NB4 (cell line): ENCODE measurements around the gene MAN1B1.
"Not testable (repeated sequence)": the region's sequence is repeated elsewhere in the genome, so short reads cannot be mapped to it uniquely, and the experiment has no call there.

ENCODE experiments used
- DNase-seq: peaks from one replicate; pipeline ENCODE4 v3.0.0; 2010; ENCODE audit warnings: low read depth
- H3K4me3 ChIP-seq: one replicate; pipeline ENCODE4 v1.5.1; 2011; ENCODE audit warnings: mild to moderate bottlenecking, low read depth, low read length, moderate library complexity
- CTCF ChIP-seq: IDR thresholded peaks from one replicate; pipeline ENCODE4 v1.5.1; 2012; ENCODE audit warnings: low read depth, low read length
- MAX ChIP-seq: IDR thresholded peaks from 2 replicates; pipeline ENCODE4 v1.6.1; 2011; ENCODE audit warnings: low read depth, low read length
- MYC ChIP-seq: IDR thresholded peaks from 2 replicates; pipeline ENCODE4 v1.6.1; 2011; ENCODE audit warnings: low read depth, low read length
- POLR2A ChIP-seq: IDR thresholded peaks from 2 replicates; pipeline ENCODE4 v1.6.1; 2011; ENCODE audit warnings: mild to moderate bottlenecking; ENCODE audit not compliant: insufficient read length; ENCODE audit errors: extremely low read depth

Gene MAN1B1

DNA sequence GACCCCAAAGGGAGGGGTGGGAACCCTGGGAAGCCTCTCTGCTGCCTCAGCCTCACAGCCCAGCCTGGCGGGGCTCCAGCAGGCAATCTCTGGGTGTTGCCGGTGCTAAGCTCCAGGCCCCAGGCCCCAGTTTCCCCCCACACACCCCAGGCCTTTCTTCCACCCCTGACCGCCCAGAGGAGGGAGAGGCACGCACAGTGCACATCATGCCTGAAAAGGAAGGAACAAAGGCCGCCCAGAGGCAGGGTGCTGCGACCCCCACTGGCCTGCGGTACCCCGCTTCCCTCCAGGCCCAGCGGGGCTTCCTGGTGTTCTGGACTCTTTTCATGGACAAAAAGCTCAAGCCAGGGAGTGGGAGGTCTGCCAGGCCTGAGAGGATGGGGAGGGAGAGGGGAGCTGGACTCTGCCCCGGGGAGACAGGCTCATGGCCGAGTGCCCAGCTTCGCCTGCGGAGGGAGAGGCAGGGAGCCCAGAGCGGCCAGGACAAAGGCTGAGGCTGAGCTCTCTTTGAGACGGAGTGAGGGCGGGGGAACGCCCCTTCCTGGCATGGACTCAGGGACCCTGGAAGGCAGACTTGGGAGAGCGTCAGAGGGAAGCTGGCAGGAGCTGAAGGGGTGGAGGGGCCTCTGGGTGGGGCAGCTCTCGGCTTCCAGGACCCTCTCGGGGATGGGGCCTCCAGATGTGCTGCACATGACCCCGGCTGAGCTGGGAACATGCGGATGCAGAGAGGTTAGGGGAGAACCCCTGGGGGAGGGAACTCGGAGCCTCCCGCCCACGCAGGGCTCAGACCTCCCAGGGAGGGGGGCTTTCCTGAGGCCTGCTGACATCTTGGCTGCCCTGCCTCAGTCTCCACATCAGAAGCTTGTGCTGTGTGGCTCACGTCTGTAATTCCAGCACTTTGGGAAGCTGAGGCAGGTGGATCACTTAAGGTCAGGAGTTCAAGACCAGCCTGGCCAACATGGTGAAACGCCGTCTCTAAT, 31.1 kb upstream of the MAN1B1 start:
- H3K4me3 ChIP-seq: no peak overlapping the region
- no peak for DNase-seq
- TF ChIP-seq MAX (no peak), CTCF (no peak), MYC (no peak), POLR2A (no peak)

DNA sequence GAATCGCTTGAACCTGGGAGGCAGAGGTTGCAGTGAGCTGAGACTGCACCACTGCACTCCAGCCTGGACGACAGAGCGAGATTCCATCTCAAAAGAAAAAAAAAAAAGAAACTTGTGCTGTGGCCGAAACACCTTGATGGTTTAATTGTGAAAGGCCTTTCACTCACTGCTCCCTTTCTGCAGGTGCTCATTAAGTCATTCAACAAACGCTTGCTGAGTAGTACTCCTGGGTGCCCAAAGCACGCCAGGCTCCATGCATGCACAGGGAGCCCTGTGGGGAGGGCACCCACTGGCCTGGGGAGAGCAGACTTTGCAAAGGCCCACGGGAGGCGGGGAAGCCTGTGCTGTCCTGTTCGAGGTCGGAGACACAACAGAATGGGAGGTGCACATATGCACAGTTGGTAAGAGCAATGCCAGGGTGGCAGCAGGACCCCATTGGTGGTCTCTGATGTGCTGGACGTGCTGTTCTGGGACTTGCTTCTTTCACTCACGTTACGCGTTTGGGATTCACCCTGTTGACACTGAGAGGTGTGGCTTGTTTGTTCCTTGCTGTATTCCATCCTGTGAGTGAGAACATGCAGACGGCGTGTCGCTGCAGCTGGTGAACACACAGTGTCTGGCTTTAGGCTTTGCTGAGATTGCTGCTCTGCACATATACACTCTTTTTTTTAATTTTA, 29.9 kb upstream of the MAN1B1 start:
- TF ChIP-seq MAX: no peak
- TF ChIP-seq CTCF: no peak
- TF ChIP-seq POLR2A: no peak
- TF ChIP-seq MYC: no peak
- no peak overlapping the region for H3K4me3 ChIP-seq
- no peak for DNase-seq

GRCh38 chr9:137057545-137057944, 29.2 kb upstream of the MAN1B1 start:
- TF ChIP-seq MAX (no peak), CTCF (no peak), POLR2A (no peak), MYC (no peak)

GRCh38 chr9:137058521-137059234, 28.1 kb upstream of the MAN1B1 start:
- peak; percentile 66 for DNase-seq
- no peak for TF ChIP-seq POLR2A
- TF ChIP-seq MAX: no peak
- TF ChIP-seq MYC: no peak
- no peak for TF ChIP-seq CTCF
- H3K4me3 ChIP-seq: no peak overlapping the region

More at GRCh38 chr9:137057545-137057944, 29.2 kb upstream of the MAN1B1 start:
- no peak overlapping the region for H3K4me3 ChIP-seq
- DNase-seq: no peak

DNA sequence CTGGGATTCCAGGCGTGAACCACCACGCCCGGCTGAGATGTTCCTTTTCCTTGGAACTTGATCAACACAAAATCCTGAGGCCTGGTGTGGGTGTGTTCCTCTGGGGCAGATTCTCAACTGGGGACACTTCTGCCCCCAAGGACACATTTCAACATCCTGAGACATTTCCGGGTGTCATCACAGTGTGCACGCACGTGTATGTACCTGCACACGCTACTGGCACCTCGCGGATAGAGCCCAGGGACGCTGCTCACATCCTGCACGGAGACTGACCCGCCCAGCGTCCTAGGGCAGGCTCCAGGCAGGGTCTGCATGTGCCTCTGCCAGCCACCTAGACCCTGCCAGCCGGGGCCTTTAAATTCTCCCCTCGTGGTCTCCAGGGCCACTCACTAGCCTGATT, 24.4 kb upstream of the MAN1B1 start:
- TF ChIP-seq MAX (peak; percentile 72), MYC (peak; percentile 53; the same call in 1 of the 2 replicates), CTCF (no peak)
- peak; percentile 63 for DNase-seq
- no peak overlapping the region for H3K4me3 ChIP-seq

DNA sequence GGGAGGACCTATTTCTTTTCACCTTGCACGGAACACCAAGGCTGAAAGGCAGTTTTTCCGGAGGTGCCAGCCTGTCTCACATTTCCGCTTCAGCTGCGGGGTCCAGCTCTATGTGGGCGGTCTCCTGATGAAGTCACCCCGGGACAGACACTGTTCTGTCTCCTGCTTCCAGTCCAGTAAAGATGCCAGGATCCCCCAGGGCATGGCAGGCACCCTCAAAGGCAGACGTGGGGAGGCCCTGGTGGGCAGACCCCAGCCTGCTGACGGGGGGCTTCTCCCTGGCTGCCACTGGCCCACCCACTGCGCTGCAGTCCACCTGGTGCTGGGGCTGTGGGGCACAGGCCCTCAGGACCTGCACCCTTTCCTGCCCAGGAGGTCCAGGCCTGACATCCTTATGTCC, 24.0 kb upstream of the MAN1B1 start:
- not testable (repeated sequence) for DNase-seq, H3K4me3 ChIP-seq
